MM.1S (cell line): ENCODE results near the gene TBC1D3.
"Not testable (repeated sequence)": the region's sequence is repeated elsewhere in the genome, so short reads cannot be mapped to it uniquely, and the experiment has no call there.

Experiments used
- CTCF ChIP-seq: fragments of 300-600 bp; sonication (generic); IDR thresholded peaks from 2 replicates; pipeline ENCODE4 v1.5.1; 2016; ENCODE audit warnings: antibody characterized with exemption, low read length, mixed read lengths
- EZH2 ChIP-seq: fragments of 300-600 bp; sonication (generic); optimal IDR thresholded peaks from 2 replicates; pipeline ENCODE3; 2017; ENCODE audit warnings: low read depth, mild to moderate bottlenecking, antibody characterized with exemption, low read length, mixed read lengths

DNA sequence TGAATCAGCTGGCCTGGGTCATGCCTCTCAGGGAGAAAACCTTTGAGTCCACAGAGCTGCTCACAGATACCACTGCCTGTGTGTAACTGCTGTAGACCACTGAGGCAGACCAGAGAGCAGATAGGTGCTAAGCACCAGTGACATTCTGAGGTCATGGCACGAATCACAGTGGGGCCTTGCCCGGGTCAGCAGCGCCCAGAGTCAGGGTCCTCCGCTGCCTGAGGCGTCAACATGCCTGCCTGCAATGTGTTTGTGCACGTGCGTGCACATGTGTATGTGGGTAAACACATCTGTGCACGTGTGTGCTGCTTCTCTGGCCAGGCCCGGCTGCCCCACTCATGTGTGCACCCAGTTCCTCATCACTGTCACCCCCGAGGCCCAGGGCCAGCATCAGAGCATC, at the start of gene TBC1D3:
- TF ChIP-seq CTCF, EZH2: not testable (repeated sequence)
